GM21390 (cell line): Measurements from ENCODE around the gene PSAT1.

Source experiments
- ATAC-seq: cut with Tn5 transposase; IDR thresholded peaks from one replicate; pipeline ENCODE4 v1.9.1; 2021; ENCODE audit not compliant: unreplicated experiment

The PSAT1 gene

DNA sequence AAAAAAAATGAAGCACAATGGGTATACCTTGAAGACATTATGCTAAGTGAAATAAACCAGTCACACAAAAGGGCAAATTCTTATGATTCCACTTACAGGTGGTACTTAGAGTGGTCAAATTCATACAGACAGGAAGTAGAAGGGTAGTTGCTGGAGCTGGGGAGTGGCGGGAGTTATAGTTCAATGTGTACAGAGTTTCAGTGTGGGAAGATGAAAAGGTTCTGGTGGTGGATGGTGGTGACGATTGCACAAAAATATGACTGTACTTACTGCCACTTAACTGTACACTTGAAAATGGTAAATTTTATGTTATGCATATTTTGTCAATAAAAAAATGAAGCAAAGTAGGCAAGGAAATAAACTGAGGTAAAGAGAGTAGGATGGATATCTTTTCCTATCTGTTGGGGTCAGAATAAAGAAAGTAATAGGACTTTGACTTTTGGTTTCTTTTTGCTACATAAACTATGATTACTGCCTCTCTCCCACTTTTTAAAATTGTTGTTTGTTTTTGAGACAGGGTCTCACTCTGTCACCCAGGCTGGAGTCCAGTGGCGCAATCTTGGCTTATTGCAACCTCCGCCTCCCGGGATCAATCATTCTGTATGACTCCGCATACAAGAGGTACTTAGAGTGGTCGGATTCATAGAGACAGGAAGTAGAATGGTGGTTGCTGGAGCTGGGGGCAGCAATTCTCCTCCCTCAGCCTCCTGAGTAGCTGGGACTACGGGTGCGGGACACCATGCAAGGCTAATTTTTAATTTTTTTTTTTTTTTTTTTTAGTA is 4.0 kb upstream of the PSAT1 start:
- ATAC-seq, result no peak

GRCh38 chr9:78294290-78295176 is 2.4 kb upstream of the PSAT1 start:
- no peak for ATAC-seq

DNA sequence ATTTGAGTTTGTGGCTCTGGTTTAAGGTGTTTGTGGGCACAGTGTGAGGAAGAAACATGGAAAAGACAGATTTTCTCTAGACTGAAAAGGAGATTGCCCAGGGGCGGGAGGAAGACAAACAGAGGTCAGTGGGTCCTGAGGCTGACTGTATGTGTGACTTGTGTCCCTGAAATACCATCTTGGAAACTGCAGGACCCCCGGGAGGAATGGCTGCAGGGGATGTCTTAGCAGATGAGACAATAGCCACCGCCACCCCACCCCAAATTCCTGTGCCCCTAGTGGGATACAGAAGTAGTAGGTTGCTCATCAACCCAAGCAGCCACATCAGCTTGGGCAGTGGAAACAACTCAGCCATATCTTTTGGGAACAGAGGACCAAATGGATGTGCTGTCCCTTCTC is 1.7 kb upstream of the PSAT1 start:
- no peak for ATAC-seq

GRCh38 chr9:78295731-78296130 is 1.2 kb upstream of the PSAT1 start:
- no peak for ATAC-seq

- no peak for ATAC-seq
These were observed 578 bp upstream of the PSAT1 start for GRCh38 chr9:78296201-78296892.

DNA sequence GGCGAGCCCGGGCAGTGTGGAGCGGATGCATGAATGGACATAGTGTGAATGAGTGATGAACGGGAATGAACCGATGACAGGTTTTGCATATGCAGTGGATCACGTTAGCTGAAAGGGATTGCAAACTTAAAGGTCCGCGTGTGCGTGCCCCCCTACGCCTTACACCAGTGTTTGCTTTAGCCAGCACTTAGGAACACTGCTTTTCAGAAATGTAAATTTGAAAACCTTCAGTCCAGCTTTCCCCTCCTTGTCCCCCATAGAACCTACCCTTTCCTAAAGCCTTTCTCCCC is 692 bp downstream of the PSAT1 start:
- peak; percentile 45 for ATAC-seq

DNA sequence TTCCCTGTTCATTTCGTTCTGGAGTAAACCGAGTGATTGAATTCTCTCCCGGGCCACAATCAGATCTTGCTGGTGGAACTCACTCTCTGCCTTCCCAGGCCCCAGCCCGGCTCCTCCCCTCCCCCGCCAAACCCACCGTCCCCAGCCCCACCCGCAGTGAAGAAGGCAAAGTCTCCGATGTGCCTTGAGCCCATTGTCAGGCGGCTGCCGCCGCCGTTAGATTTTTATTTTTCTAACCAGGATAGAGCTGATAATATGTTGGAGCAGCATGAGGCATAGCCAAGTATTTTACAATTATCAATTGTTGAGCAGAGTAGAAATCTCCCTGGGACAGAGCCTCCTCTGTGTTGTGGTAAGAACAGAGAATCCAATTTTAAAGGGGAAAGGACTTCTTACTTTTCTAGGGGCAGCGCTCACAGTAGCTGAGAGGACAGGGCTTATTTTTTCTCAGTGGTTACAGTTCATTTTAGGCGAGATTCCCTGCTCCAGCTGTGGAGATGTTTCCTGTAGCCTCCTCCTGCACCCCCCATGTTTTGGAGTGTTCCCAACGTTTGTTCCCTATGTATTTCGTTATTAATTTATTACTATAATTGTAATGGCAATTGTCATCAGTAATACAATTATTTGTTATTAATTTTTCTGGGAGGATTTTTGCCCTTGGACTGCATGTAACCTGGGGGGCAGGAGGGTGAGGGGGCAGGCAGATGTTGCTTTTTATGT is 1.3 kb downstream of the PSAT1 start:
- ATAC-seq, result no peak

DNA sequence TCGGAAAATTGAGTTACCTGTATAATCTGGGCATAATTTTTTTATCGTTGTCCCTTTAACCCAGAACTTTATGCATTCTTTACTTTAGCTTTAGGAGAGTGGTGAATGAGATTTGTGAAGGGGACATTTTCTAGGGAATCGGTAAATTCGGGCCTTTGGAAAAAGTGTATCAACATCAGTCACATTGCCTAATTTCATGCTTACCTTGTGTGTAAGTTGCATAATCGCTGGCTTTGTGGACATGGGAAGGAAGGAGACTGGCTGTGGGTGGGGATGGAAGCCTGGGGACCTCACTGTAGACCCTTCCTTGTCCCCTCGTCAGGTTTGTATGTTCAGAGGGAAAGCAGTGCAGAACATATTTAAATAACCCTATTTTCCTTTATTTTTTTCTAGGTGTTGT is 3.3 kb downstream of the PSAT1 start:
- ATAC-seq, result no peak

DNA sequence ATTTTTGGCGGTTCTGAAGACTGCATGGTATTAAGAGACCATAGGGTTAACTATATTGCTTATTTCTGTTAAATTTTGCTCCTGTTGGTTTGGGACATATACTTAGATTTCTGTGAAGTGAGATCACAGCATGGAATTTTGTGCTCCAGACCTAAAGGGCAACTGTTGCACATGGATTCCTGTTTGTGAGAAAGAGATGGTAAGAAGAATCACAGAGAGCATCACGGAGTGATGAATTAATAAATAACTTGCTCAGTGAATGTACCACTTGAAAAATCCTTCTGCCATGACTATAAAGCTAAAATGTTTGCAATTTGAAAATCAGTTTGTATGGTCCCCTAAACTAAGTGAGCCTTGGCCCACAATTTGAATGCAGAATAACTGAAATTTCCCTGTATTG is 4.5 kb downstream of the PSAT1 start:
- ATAC-seq, result no peak

DNA sequence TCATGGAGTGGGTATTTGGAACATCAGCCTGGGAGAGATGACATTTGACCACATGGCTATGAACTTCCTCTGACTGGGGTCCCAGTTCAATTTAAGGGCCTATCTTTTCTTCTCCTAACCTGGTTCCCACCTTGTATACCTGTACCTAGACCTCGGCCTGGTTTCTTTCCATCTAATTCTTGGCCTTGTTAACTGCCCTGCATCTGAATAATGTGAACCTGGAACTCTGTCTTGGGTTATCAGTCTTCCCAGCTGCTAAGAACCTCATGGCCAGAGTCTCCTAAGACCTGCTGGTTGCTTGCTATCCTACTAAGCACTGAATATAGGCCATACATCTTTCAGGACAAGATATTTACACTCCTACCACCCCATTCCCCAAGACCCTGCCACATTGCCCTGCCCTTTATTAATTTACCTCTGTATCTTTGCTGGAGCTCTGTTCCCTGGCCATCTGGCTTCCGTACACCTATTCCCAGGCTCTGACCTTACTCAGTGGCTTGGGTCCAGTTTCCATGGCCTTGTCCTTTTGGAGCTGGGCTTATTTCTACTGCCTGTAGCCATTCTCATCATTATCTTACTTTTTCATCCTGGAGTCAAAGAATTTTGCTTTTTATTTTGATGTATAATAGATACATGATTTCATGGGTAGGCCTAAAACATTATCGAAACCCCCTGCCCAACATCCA is 6.6 kb downstream of the PSAT1 start:
- ATAC-seq, result no peak

DNA sequence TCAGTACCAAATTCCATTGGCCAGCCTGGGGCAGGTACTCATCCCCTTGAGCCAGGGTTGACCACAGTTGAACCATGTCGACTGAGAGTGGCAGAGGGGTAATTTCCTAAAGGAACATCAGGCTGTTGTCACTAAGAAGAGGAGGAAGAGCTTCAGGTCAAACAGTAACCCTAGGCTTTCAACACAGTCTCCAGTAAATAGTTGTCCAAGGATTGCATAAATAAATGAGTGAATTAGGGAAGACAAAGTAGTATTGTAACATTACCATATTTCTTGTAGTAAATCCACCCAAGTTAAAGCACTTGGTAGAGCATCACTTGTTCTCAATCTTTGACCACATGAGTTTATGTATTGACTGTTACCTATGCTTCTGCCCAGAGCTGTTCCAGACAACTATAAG is 7.4 kb downstream of the PSAT1 start:
- no peak for ATAC-seq

GRCh38 chr9:78306222-78307076 is 9.5 kb downstream of the PSAT1 start:
- no peak for ATAC-seq

GRCh38 chr9:78307360-78307759 is 10.4 kb downstream of the PSAT1 start:
- ATAC-seq, result no peak

DNA sequence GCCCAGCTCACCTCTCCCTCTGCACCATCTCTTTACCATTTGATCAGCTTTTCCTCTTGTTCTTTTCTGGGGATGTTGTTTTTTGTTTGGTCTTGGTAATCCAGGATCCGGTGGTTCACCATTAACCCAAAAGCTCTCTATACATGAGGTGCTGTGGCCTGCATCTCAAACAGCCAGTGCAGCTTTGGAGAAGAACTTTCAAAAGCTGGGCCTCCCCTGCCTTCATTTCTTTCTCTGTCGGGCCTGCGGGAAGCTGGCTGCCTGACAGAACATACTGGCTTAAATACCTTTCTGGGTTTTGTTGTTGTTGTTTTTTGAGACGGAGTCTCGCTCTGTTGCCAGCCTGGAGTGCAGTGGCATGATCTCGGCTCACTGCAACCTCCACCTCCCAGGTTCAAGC is 12.1 kb downstream of the PSAT1 start:
- no peak for ATAC-seq

- ATAC-seq, result no peak
These were observed 14.2 kb downstream of the PSAT1 start for GRCh38 chr9:78311075-78311474.

DNA sequence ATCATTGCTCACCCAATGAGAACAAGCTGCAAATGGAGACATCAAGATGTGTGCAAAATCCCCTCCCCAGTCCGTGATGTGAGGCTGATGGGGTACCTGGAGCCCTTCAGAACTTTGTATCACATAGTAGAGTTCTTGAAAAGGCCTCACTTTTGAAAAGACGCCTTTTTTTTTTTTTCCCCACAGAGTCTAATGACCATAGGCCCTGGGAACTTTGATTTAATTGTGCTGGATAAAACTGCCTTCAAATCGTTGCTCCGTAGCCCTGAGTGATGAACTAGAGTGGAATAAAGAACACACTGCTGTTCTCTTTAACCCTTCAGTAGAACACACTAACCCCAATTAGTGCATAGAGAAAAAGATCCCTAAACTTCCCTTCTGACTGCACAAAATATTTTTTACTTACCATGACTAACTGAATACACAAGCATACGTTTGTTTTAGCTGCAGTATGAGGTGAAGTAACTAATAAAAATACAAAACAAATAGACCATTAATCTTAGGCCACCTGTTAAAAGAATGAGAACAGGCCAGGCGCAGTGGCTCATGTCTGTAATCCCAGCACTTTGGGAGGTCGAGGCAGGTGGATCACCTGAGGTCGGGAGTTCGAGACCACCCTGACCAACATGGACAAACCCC is 15.1 kb downstream of the PSAT1 start:
- no peak for ATAC-seq

- ATAC-seq, result no peak
These were observed 17.6 kb downstream of the PSAT1 start for GRCh38 chr9:78314550-78314949.

DNA sequence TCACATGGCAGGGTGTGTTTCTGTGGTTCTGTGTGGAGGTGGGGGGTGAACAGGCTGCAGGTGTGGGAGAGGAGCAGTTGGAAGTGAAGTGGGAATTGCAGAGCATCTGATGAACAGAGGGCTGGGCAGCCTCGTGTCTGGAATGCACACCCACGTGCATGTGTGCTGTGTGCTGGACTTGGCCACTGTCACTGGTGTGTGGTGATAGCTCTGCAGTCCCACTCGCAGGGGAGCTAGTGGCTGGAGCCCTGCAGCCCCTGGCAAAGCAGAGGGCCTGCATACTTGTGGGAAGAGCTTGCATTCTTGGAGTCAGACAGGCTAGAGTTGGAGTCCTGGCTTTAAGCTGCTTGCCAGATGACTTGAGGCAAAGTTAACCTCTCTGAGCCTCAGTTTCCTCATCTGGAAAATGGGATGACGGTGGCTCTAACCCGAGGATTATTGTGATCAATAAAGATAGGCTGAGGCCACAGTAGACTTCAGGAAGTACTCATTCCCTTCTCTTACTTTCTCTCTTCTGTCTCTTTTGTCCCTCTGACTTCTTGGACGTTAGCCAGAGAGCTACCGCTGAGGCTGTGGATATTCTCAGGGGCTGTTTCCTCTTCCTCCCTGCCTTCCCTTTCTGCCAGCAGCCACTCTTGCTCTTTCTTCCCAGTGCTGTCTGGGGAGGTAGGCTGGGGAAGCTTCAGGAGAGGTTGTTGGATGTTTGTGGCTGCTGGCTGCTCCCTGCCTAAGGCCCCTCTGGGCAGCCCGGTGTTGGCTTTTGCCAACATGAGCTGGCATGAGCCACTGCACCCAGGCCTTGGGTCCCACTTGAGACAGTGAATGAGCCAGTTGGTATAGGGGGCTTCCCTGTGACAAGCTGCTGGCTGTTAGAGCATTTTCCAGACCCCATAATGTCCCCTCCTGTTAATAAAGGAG is 18.3 kb downstream of the PSAT1 start:
- ATAC-seq, result no peak
